UCSD-AML1 (cell line): ENCODE results near the gene DYRK3.
A peak's percentile ranks its signal among the peaks of the same experiment; 100 is the strongest.
"Not testable (repeated sequence)": the region's sequence is repeated elsewhere in the genome, so short reads cannot be mapped to it uniquely, and the experiment has no call there.

ENCODE experiments used
- DNase-seq: peaks from one replicate; lab custom pipeline; 2025; ENCODE audit not compliant: unreplicated experiment; lab: John Stamatoyannopoulos, UW

DYRK3 gene

DNA sequence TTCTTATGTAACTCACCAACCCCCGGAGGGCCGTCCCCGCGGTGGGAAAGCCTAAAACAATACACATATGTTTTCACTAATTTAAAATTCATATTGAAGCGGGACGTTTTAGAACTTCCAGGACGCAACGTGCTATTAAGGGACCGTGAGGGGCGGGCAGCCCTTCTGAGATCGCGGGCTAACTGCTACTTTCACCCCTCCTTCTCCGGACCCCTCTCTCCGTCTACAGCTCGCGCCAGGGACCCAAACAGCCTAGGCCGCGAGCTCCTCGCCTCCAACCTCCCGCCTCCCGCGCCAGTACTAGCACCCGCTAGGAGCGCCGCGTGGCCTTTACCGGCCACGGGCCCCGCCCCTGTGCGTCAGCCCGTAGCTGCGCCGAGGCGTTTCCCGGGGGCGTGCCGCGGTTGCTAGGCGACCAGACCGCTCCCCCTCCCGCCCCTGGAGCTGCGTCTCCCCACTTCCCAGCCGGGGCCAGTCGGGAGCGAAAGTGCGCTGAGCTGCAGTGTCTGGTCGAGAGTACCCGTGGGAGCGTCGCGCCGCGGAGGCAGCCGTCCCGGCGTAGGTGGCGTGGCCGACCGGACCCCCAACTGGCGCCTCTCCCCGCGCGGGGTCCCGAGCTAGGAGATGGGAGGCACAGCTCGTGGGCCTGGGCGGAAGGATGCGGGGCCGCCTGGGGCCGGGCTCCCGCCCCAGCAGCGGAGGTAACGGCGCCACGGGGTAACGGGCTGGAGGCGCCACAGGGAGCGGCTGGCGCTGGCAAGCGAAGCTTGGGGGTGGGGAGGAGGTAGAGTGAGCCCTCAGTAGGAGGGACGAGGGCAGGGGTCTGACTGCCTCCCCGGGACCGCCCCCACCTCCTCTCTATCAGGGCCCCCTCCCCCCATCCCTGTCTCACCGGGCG lies at the start of gene DYRK3:
DYRK3 (plus strand) TSS at position 457 of the 898 bp plus-strand sequence; CDS start at position 625, 168 bp downstream.
- peak; percentile 95 for DNase-seq

DNA sequence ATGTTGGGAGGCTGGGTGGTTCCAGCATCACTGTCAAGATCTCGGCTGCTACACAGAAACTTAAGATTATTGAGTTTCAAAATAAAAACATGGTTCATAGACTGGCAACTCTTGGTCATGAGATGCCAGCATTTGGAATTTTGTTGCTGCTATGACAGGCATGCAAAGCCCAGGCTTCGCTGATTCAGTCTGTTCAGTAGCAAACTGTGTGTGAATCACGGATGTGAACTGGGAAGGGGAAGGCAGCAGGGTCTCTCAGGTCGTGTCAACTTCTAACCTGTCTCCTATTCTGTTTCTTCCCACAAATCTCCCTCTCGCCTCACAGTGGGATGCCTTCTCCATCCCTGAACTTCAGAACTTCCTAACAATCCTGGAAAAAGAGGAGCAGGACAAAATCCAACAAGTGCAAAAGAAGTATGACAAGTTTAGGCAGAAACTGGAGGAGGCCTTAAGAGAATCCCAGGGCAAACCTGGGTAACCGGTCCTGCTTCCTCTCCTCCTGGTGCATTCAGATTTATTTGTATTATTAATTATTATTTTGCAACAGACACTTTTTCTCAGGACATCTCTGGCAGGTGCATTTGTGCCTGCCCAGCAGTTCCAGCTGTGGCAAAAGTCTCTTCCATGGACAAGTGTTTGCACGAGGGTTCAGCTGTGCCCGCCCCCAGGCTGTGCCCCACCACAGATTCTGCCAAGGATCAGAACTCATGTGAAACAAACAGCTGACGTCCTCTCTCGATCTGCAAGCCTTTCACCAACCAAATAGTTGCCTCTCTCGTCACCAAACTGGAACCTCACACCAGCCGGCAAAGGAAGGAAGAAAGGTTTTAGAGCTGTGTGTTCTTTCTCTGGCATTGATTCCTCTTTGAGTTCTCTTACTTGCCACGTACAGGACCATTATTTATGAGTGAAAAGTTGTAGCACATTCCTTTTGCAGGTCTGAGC lies 48.6 kb upstream of the DYRK3 start:
- no peak for DNase-seq

DNA sequence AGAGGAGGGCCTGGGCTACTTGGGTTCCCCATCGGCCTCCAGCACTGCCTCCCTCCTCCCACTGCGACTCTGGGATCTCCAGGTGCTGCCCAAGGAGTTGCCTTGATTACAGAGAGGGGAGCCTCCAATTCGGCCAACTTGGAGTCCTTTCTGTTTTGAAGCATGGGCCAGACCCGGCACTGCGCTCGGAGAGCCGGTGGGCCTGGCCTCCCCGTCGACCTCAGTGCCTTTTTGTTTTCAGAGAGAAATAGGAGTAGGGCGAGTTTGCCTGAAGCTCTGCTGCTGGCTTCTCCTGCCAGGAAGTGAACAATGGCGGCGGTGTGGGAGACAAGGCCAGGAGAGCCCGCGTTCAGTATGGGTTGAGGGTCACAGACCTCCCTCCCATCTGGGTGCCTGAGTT lies 47.4 kb upstream of the DYRK3 start:
- DNase-seq, result no peak

DNA sequence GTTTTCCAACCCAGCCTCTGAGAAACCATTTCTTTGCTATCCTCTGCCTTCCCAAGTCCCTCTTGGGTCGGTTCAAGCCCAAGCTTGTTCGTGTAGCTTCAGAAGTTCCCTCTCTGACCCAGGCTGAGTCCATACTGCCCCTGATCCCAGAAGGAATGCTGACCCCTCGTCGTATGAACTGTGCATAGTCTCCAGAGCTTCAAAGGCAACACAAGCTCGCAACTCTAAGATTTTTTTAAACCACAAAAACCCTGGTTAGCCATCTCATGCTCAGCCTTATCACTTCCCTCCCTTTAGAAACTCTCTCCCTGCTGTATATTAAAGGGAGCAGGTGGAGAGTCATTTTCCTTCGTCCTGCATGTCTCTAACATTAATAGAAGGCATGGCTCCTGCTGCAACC lies 46.8 kb upstream of the DYRK3 start:
- DNase-seq, result no peak

- DNase-seq, result no peak
Measured at GRCh38 chr1:206589206-206589605, 46.1 kb upstream of the DYRK3 start.

GRCh38 chr1:206590025-206590758 lies 45.1 kb upstream of the DYRK3 start:
- no peak for DNase-seq

DNA sequence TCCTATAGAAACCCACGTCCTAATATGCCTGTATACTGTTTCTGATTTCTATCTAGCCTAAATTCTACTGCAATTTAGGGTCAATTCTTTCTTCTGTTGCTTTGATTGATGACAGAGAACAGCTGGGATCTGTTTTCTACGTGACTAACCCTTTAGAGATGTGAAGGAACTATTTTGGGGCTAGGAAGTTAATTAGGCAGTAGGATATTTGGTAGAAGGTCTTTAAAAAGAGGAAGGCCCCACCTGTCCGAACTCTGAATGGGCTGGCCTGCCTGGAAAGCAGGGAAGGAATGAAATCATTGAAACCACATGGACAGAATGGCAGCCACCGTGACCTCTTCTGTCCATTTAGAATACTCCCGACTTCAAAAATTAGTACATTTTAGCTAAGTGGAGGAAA lies 44.1 kb upstream of the DYRK3 start:
- no peak for DNase-seq

- DNase-seq, result no peak
Measured at GRCh38 chr1:206591696-206592095, 43.6 kb upstream of the DYRK3 start.

DNA sequence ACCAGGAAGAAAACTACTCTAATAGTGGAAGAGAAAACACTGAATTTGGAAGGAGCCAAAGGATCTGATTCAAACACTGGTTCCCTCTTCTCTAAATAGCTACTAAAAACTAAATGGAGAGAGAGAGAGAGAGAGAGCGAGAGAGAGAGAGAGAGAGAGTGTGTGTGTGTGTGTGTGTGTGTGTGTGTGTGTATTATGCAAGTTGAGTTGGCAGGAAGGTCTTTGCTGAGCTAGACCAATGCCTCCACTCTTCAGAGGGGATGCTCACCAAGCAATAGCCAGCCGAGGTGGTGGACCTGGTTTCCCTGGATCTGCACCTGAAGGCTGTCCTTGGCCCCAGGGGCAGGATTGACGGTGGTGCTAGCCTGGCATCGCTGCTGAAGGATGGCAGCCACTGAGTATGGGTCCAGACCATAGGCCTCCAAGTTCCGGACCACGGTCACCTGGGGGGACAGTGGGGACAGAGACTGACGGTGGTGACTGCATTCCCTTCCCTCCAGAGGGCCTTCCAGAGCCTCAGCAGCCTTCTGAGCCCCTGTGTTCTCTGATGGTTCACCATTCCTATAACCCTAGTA lies 41.9 kb upstream of the DYRK3 start:
- no peak for DNase-seq

DNA sequence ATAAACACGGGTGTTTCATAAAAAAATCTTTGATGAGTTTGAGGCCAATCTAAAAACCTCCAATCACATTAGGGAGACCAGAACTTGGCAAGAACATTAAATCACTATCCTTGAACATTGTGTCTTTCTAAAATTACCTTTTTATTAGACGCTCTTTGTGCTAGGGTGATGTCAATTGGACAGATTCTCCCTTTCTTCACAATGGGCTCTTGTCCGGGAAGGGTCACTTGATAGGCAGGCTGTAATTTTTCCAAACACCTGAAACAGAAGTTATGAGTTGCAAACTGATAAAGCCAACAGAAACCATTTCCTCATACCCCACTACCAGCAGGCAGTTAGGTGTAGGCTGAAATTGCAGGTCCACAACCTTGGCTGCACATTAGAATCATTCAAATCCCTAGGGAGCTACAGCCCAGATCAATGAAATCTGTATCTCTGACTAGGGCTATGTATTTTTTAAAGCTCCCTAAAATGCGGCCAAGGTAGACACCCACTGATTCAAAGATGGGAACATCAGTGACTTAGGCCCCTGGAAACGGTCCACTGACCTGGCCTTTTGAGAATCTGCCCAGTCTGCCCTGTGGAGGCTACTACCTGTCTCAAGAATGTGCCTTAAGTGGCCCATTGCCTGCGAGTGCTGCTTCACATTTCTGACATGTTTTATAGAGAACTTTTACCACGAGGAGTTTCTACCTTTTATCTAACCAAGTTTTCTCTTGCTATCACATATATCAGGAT lies 39.6 kb upstream of the DYRK3 start:
- DNase-seq, result no peak

GRCh38 chr1:206596319-206596666 lies 39.0 kb upstream of the DYRK3 start:
- no peak for DNase-seq

DNA sequence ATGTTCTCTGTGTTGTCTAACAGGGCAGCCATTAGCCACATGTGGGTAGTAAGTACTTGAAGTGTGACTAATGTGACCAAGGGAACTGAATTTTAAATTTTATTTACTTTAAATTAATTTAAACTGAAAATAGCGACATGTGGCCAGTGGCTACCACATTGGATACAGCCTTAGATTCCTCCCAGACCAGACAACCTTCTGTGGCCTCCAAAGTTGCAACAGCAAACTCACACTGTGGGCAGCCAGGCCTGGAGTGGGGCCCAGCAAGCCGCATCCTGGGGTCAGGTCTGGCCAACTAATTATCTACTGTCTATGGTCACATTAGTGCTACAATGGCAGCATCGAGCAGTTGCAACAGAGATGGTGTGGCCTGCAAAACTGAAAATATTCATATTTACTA lies 34.8 kb upstream of the DYRK3 start:
- no peak for DNase-seq

DNA sequence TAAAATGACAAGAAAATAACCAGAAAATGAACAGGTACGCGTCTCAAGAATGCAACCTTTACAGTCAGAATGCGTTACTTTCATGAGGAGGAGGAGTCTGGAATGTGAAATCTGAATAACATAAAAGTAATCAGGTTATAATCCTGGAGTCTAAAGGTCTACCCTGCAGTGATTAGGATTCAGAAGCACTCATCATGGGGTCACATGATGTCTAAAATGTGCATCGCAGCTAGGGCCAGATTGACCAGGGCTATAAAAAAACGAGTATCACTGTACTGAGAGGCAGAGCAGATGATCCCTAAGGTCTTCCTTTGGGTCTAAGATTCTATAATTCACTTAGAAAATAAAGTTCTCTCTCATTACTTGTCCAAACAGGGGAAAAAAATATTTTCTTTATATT lies 30.5 kb upstream of the DYRK3 start:
- DNase-seq, result no peak

GRCh38 chr1:206606867-206607266 lies 28.5 kb upstream of the DYRK3 start:
- DNase-seq, result no peak

GRCh38 chr1:206608108-206608698 lies 27.1 kb upstream of the DYRK3 start:
- no peak for DNase-seq

GRCh38 chr1:206609229-206609991 lies 25.9 kb upstream of the DYRK3 start:
- DNase-seq, result no peak

DNA sequence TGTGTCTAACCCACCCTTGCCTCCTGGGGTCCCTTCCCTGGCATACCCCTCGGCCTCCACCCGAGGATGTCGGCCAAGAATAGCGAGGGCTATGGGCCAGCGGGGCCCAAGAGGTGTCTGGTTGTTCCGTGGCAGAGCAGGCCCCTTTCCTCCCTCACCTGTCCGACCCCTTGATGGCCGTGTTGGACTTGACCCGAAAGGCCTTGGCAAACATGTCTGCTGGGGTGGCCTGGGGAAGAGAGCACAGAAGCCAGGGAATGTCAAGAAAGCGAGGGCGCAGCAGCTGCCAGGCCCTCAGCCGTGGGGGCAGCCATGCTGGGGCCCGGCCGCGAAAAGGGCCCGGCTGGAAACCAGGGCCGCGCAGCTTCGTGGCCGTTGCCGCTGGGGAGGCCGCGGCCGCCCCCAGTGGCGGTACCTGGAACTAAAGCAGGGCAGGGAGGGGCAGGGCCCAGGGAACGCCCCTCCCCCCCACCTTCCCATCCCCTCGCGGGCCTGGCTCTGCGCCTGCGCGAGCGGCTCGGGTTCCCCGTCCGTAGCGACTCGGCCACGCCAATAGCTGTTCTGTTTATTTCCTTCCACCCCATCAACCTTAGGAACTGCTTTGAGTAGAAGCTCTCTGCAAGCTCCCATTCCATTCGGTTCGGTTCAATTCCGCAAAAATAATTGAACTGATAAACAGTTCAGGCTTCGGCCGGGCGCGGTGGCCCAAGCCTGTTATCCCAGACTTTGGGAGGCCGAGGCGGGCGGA lies 23.0 kb upstream of the DYRK3 start, which contains the start of gene EIF2D:
EIF2D (minus strand) TSS at position 337 of the 748 bp plus-strand sequence; CDS start at position 214, 123 bp downstream.
- peak; percentile 96 for DNase-seq

DNA sequence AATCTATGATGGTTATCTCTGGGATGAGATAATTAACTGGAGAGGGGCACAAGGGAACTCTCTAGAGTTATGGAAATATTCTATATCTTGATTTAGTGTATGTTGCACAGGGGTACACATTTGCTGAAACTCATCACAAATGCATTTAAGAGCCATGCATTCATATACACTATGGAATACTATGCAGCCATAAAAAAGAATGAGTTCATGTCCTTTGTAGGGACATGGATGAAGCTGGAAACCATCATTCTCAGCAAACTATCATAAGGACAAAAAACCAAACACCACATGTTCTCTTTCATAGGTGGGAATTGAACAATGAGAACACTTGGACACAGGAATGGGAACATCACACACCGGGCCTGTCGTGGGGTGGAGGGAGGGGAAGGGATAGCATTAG lies 8.9 kb upstream of the DYRK3 start:
- DNase-seq, result not testable (repeated sequence)
